Upper lobe of left lung (tissue), 6 donors: Measurements from ENCODE around the gene GID8. TPM values are rescaled to one million over a fixed set of nuclear protein-coding genes. Genes with fewer than 3 reads are reported as not detected.

Experiments used
- ATAC-seq, 2 donors: fragments of 200-7000 bp; cut with Tn5 transposase; one replicate each; pipeline ENCODE4 v1.9.1; 2022; ENCODE audit warnings: mild to moderate bottlenecking in 2 of 2, moderate library complexity in 2 of 2; ENCODE audit not compliant: low FRiP score in 2 of 2
- DNase-seq, 2 donors: peaks; one replicate each; pipeline ENCODE4 v3.0.0-alpha.2; 2019 to 2020
- H3K27ac ChIP-seq, 4 donors: fragments of 200-600 bp; sonication (generic); one replicate each; pipeline ENCODE4 v1.5.1; 2016 to 2019
- H3K27me3 ChIP-seq, 4 donors: fragments of 200-600 bp; sonication (generic); one replicate each; pipeline ENCODE4 v1.5.1; 2017 to 2019
- H3K36me3 ChIP-seq, 4 donors: fragments of 200-600 bp; sonication (generic); one replicate each; pipeline ENCODE4 v1.5.1; 2016 to 2019
- H3K4me1 ChIP-seq, 4 donors: fragments of 200-600 bp; sonication (generic); one replicate each; pipeline ENCODE4 v1.5.1; 2018 to 2019
- H3K4me3 ChIP-seq, 4 donors: fragments of 200-600 bp; sonication (generic); one replicate each; pipeline ENCODE4 v1.5.1; 2017 to 2019; ENCODE audit warnings: mild to moderate bottlenecking in 2 of 4, moderate library complexity in 1 of 4
- H3K9me3 ChIP-seq, 4 donors: fragments of 200-600 bp; sonication (generic); one replicate each; pipeline ENCODE4 v1.5.1; 2018 to 2019
- CTCF ChIP-seq, 6 experiments: fragments of 450-650 bp in 4 of 6; fragments of 200-600 bp in 2 of 6; sonication (generic) in 2 of 6; IDR thresholded peaks; one replicate each; pipeline ENCODE4 v1.5.1; 2016 to 2019; ENCODE audit warnings: antibody characterized with exemption in 6 of 6
- EP300 ChIP-seq, 4 donors: sonication (generic); formaldehyde crosslinking; IDR thresholded peaks; one replicate each; pipeline ENCODE4 v1.5.1; 2017; ENCODE audit warnings: antibody characterized with exemption in 4 of 4, control low read depth in 2 of 4
- POLR2A ChIP-seq, 4 donors: fragments of 450-650 bp; IDR thresholded peaks; one replicate each; pipeline ENCODE4 v1.5.1; 2016 to 2017; ENCODE audit warnings: antibody characterized with exemption in 4 of 4, mild to moderate bottlenecking in 2 of 4
- POLR2AphosphoS5 ChIP-seq, 2 donors: sonication (generic); formaldehyde crosslinking; IDR thresholded peaks; one replicate each; pipeline ENCODE4 v1.5.1; 2017; ENCODE audit warnings: antibody characterized with exemption in 2 of 2
- WGBS, 2 donors: methylation state at CpG; one replicate each; pipeline ENCODE4 v1.1.5; 2017 to 2018; 5-methylcytosine and 5-hydroxymethylcytosine counted together
- total RNA-seq, 6 donors: library from RNA; depleted of rRNA in 4 of 6; stranded (reverse); fragments of >200 nt in 4 of 6; gene quantifications; one replicate each; pipeline versions ENCODE4 v1.1.0 to v1.2.1, GENCODE V29; 2016 to 2021
- donor health status: DM: no; HTN: no; CAD: no; lungs with moderate emphysema.
- donor health status: DM: no; HTN: yes; CAD: no; lungs with severe emphysema.

Gene GID8
- total RNA-seq, 6 donors from 2014 or later, result 18.6 to 33.2 (median 26.3) TPM

- WGBS, 2 donors, result 83 to 93% methylated on average over 5 to 17 of the region's 19 CpGs
- ATAC-seq (no peak), DNase-seq (peak in 1 of 2 donors; percentile 59)
- Histone ChIP-seq H3K9me3 (no peaks in the 10 kb centered on the region), H3K36me3 (peaks cover 0 to 9% (median 4%) of the 10 kb centered on the region in 4 donors), H3K4me1 (no peaks in the 10 kb centered on the region), H3K27ac (no peak overlapping the region), H3K27me3 (no peaks in the 10 kb centered on the region), H3K4me3 (no peak overlapping the region)
- TF ChIP-seq EP300 (IDR thresholded peaks at IDR 0.05) (no peak), POLR2AphosphoS5 (IDR thresholded peaks at IDR 0.05) (no peak), CTCF (IDR thresholded peaks at IDR 0.05) (no peak), POLR2A (IDR thresholded peaks at IDR 0.05) (no peak)
Measured at GRCh38 chr20:62961310-62961783, 23.4 kb downstream of the GID8 start.

- H3K4me1 ChIP-seq, result no peaks in the 10 kb centered on the region
- H3K27me3 ChIP-seq, result no peaks in the 10 kb centered on the region
- peaks cover 0 to 9% (median 4%) of the 10 kb centered on the region in 4 donors for H3K36me3 ChIP-seq
- DNase-seq (peak in 1 of 2 donors; percentile 54), ATAC-seq (no peak)
- WGBS, 2 donors, result 79 to 83% methylated on average over 2 to 8 of the region's 8 CpGs
- no peaks in the 10 kb centered on the region for H3K9me3 ChIP-seq
- H3K4me3 ChIP-seq, result no peak overlapping the region
- no peak for TF ChIP-seq POLR2AphosphoS5 (IDR thresholded peaks at IDR 0.05)
- H3K27ac ChIP-seq, result no peak overlapping the region
Measured at GRCh38 chr20:62961799-62962198, 23.9 kb downstream of the GID8 start.

- Histone ChIP-seq H3K9me3 (no peaks in the 10 kb centered on the region), H3K36me3 (peaks cover 0 to 9% (median 4%) of the 10 kb centered on the region in 4 donors), H3K27ac (no peak overlapping the region), H3K27me3 (no peaks in the 10 kb centered on the region), H3K4me3 (no peak overlapping the region), H3K4me1 (no peaks in the 10 kb centered on the region)
- DNase-seq, result peak in 1 of 2 donors; percentile 67
- TF ChIP-seq CTCF (IDR thresholded peaks at IDR 0.05), result no peak
- no peak for ATAC-seq
- 93% methylated on average over 22 to 27 of the region's 30 CpGs for WGBS, 2 donors
Measured at GRCh38 chr20:62962221-62962879, 24.4 kb downstream of the GID8 start.

- no peak for TF ChIP-seq EP300 (IDR thresholded peaks at IDR 0.05)
- TF ChIP-seq POLR2AphosphoS5 (IDR thresholded peaks at IDR 0.05), result no peak
- TF ChIP-seq CTCF (IDR thresholded peaks at IDR 0.05), result no peak
- 90 to 93% methylated on average over 3 to 27 of the region's 32 CpGs for WGBS, 2 donors
Measured at GRCh38 chr20:62962891-62963613, 25.1 kb downstream of the GID8 start.

GRCh38 chr20:62963614-62964397, 25.9 kb downstream of the GID8 start:
- TF ChIP-seq EP300 (IDR thresholded peaks at IDR 0.05) (no peak), CTCF (IDR thresholded peaks at IDR 0.05) (no peak), POLR2A (IDR thresholded peaks at IDR 0.05) (no peak), POLR2AphosphoS5 (IDR thresholded peaks at IDR 0.05) (no peak)
- 86 to 90% methylated on average over 23 to 32 of the region's 32 CpGs for WGBS, 2 donors
- peaks cover 0 to 9% (median 4%) of the 10 kb centered on the region in 4 donors for H3K36me3 ChIP-seq
- ATAC-seq (no peak), DNase-seq (peak in 1 of 2 donors; percentile 59)
- no peaks in the 10 kb centered on the region for H3K4me1 ChIP-seq
- H3K4me3 ChIP-seq, result no peak overlapping the region
- H3K9me3 ChIP-seq, result no peaks in the 10 kb centered on the region
- no peaks in the 10 kb centered on the region for H3K27me3 ChIP-seq
- no peak overlapping the region for H3K27ac ChIP-seq

More at GRCh38 chr20:62962891-62963613, 25.1 kb downstream of the GID8 start:
- Histone ChIP-seq H3K4me3 (no peak overlapping the region), H3K4me1 (no peaks in the 10 kb centered on the region), H3K36me3 (peaks cover 0 to 9% (median 4%) of the 10 kb centered on the region in 4 donors), H3K27ac (no peak overlapping the region), H3K27me3 (no peaks in the 10 kb centered on the region), H3K9me3 (no peaks in the 10 kb centered on the region)
- ATAC-seq, result no peak
- peak in 1 of 2 donors; percentile 81 for DNase-seq
